H9 (cell line): ENCODE data around the gene PTPRF. TPM values are rescaled to one million over a fixed set of nuclear protein-coding genes. Genes with fewer than 3 reads are reported as not detected.

Experiments used
- DNase-seq: peaks from one replicate; pipeline ENCODE4 v3.0.0-alpha.2; 2017
- H2AFZ ChIP-seq: one replicate; pipeline ENCODE4 v1.6.1; 2013; ENCODE audit warnings: mild to moderate bottlenecking, low read length, control low read depth, moderate library complexity
- H2AK5ac ChIP-seq: 2 replicates; pipeline ENCODE4 v1.6.1; 2013; ENCODE audit warnings: low read length, control low read depth, mixed read lengths; ENCODE audit not compliant: insufficient read length
- H2BK120ac ChIP-seq: one replicate; pipeline ENCODE4 v1.6.1; 2013; ENCODE audit warnings: low read depth, mild to moderate bottlenecking, low read length, control low read depth, inconsistent platforms; ENCODE audit not compliant: poor library complexity, severe bottlenecking
- H2BK12ac ChIP-seq: 2 replicates; pipeline ENCODE4 v1.6.1; 2013; ENCODE audit warnings: low read length, control low read depth, mixed read lengths, low read depth; ENCODE audit not compliant: insufficient read length
- H2BK15ac ChIP-seq: 2 replicates; pipeline ENCODE4 v1.6.1; 2013; ENCODE audit warnings: low read depth, low read length, control low read depth
- H2BK20ac ChIP-seq: one replicate; pipeline ENCODE4 v1.6.1; 2013; ENCODE audit warnings: low read depth, mild to moderate bottlenecking, low read length, control low read depth, inconsistent platforms; ENCODE audit not compliant: poor library complexity, severe bottlenecking
- H2BK5ac ChIP-seq: 2 replicates; pipeline ENCODE4 v1.6.1; 2013; ENCODE audit warnings: low read length, control low read depth, mixed read lengths; ENCODE audit not compliant: insufficient read length
- H3K14ac ChIP-seq: 2 replicates; pipeline ENCODE4 v1.6.1; 2013; ENCODE audit warnings: low read length, control low read depth; ENCODE audit not compliant: insufficient read depth
- H3K18ac ChIP-seq: 2 replicates; pipeline ENCODE4 v1.6.1; 2013; ENCODE audit warnings: low read depth, mild to moderate bottlenecking, mixed read lengths, low read length, control low read depth; ENCODE audit not compliant: insufficient read length
- H3K23ac ChIP-seq: 2 replicates; pipeline ENCODE4 v1.6.1; 2013; ENCODE audit warnings: low read length, control low read depth, mixed read lengths, low read depth; ENCODE audit not compliant: insufficient read length
- H3K23me2 ChIP-seq: 2 replicates; pipeline ENCODE4 v1.6.1; 2013; ENCODE audit warnings: low read depth, mild to moderate bottlenecking, mixed read lengths, low read length, control low read depth; ENCODE audit not compliant: insufficient read length, poor library complexity, severe bottlenecking
- H3K27ac ChIP-seq: 2 replicates; pipeline ENCODE4 v1.5.1; 2013; ENCODE audit warnings: low read length, control low read depth, mixed read lengths, low read depth; ENCODE audit not compliant: insufficient read length
- H3K27me3 ChIP-seq: 2 replicates; pipeline ENCODE4 v1.6.1; 2013; ENCODE audit warnings: low read length, control low read depth, inconsistent platforms; ENCODE audit not compliant: insufficient read depth
- H3K4ac ChIP-seq: 2 replicates; pipeline ENCODE4 v1.6.1; 2013; ENCODE audit warnings: low read depth, mild to moderate bottlenecking, control low read depth, inconsistent platforms, low read length, moderate library complexity
- H3K4me1 ChIP-seq: 2 replicates; pipeline ENCODE4 v1.6.1; 2013; ENCODE audit warnings: low read length, control low read depth, inconsistent platforms; ENCODE audit not compliant: insufficient read depth
- H3K4me2 ChIP-seq: 2 replicates; pipeline ENCODE4 v1.6.1; 2013; ENCODE audit warnings: low read length, control low read depth, mixed read lengths; ENCODE audit not compliant: insufficient read length, insufficient read depth
- H3K56ac ChIP-seq: 2 replicates; pipeline ENCODE4 v1.6.1; 2013; ENCODE audit warnings: low read depth, mild to moderate bottlenecking, mixed read lengths, low read length, control low read depth; ENCODE audit not compliant: insufficient read length
- H3K79me1 ChIP-seq: 2 replicates; pipeline ENCODE4 v1.6.1; 2013; ENCODE audit warnings: low read depth, mild to moderate bottlenecking, moderate library complexity, low read length, control low read depth, inconsistent platforms; ENCODE audit not compliant: insufficient read depth, poor library complexity, severe bottlenecking
- H3K79me2 ChIP-seq: 2 replicates; pipeline ENCODE4 v1.6.1; 2013; ENCODE audit warnings: low read length, control low read depth, inconsistent platforms; ENCODE audit not compliant: insufficient read depth
- H3K9ac ChIP-seq: 2 replicates; pipeline ENCODE4 v1.6.1; 2013; ENCODE audit warnings: low read length, control low read depth, mixed read lengths; ENCODE audit not compliant: insufficient read length; ENCODE audit errors: extremely low read depth
- H3K9me3 ChIP-seq: one replicate; pipeline ENCODE4 v1.6.1; 2013; ENCODE audit warnings: low read depth, low read length, inconsistent platforms; ENCODE audit not compliant: control insufficient read depth
- H3T11ph ChIP-seq: one replicate; pipeline ENCODE4 v1.6.1; 2013; ENCODE audit warnings: mild to moderate bottlenecking, low read length, control low read depth, inconsistent platforms
- H4K20me1 ChIP-seq: one replicate; pipeline ENCODE4 v1.6.1; 2013; ENCODE audit not compliant: control insufficient read depth, insufficient read length, insufficient read depth
- H4K5ac ChIP-seq: 2 replicates; pipeline ENCODE4 v1.6.1; 2013; ENCODE audit warnings: low read depth, mild to moderate bottlenecking, mixed read lengths, low read length, control low read depth; ENCODE audit not compliant: insufficient read length
- H4K8ac ChIP-seq: replicated peaks from 2 replicates; pipeline ENCODE4 v1.6.1; 2013; ENCODE audit warnings: low read length, control low read depth, mixed read lengths, low read depth; ENCODE audit not compliant: insufficient read length
- H4K91ac ChIP-seq: 2 replicates; pipeline ENCODE4 v1.6.1; 2013; ENCODE audit warnings: low read depth, mild to moderate bottlenecking, moderate library complexity, mixed read lengths, low read length, control low read depth; ENCODE audit not compliant: insufficient read length
- H3K27ac Mint-ChIP-seq, 3 experiments: 2 replicates in 2 of 3; 3 replicates in 1 of 3; pipeline ENCODE4 v1.8.0; 2020 to 2021; ENCODE audit warnings: mixed read lengths in 3 of 3, mild to moderate bottlenecking in 1 of 3, moderate library complexity in 1 of 3
- H3K27me3 Mint-ChIP-seq: 2 replicates; pipeline ENCODE4 v1.8.0; 2021; ENCODE audit warnings: low read depth, mild to moderate bottlenecking, moderate library complexity, mixed read lengths
- H3K36me3 Mint-ChIP-seq, 3 experiments: 2 replicates in 2 of 3; 3 replicates in 1 of 3; pipeline ENCODE4 v1.8.0; 2020 to 2021; ENCODE audit warnings: low read depth in 3 of 3, mixed read lengths in 3 of 3; ENCODE audit not compliant: insufficient read depth in 1 of 3
- H3K4me1 Mint-ChIP-seq, 2 experiments: 2 replicates each; pipeline ENCODE4 v1.8.0; 2020; ENCODE audit warnings: mixed read lengths in 2 of 2
- H3K4me3 Mint-ChIP-seq, 2 experiments: 2 replicates in 1 of 2; 3 replicates in 1 of 2; pipeline ENCODE4 v1.8.0; 2020 to 2021; ENCODE audit warnings: mild to moderate bottlenecking in 2 of 2, mixed read lengths in 2 of 2, moderate library complexity in 1 of 2
- H3K9me3 Mint-ChIP-seq, 2 experiments: 2 replicates in 1 of 2; 3 replicates in 1 of 2; pipeline ENCODE4 v1.8.0; 2020; ENCODE audit warnings: mild to moderate bottlenecking in 2 of 2, mixed read lengths in 2 of 2, moderate library complexity in 1 of 2
- WGBS: extraction: QIAGEN DNeasy Blood & Tissue Kit; methylation state at CpG from one replicate; pipeline ENCODE4 v1.1.7; 2013; ENCODE audit warnings: missing lambda C conversion rate, low lambda C conversion rate, mixed read lengths; ENCODE audit not compliant: insufficient read length; ENCODE audit errors: extremely low coverage; 5-methylcytosine and 5-hydroxymethylcytosine counted together
- total RNA-seq: library from RNA; stranded (reverse); gene quantifications from 2 replicates; pipeline ENCODE4 v1.2.1, GENCODE V29; 2021
- TF ChIP-seq, protein P1 (sequence below): fragments of 200-600 bp; sonication (generic); conservative IDR thresholded peaks from 3 replicates; pipeline ENCODE4 v1.8.0; 2021; ENCODE audit warnings: antibody characterized with exemption, mild to moderate bottlenecking

The PTPRF gene
- total RNA-seq, 1 experiment from 2014 or later: 193 TPM

DNA sequence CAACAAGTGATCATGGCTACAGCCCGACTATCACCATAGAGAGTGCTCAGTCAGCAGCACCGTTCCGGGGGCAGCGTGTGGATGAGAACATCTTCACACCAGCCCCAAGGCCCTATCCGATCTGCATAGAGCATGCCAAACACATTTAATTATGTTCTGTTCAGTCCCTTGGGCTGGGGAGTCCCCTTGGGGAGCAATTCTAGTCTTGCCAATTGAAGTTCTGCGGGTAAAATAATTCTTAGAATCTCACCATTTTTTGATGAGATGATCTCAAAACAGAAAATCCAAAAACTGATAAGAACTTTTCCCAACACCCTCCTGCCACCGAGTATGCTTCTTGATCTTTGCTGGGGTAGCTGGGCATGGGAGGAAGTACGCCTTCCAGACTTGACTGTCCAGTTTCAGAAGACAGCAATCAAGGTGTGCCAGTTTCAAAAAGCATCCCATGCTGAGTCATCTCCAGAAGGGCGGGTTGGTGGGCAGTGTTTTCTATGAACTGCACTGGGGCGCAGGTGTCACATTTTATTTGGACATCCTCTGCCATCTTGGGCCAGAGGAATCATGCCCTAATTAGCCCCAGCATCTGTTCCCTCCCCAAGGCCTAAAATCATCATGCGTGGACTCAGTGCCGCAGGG, 20.8 kb upstream of the PTPRF start:
- WGBS: no CpG with 5 or more reads among the region's 12 CpGs
- Histone ChIP-seq H4K5ac (no peak overlapping the region), H3K23me2 (no peaks in the 10 kb centered on the region), H2BK15ac (no peak overlapping the region), H3K27me3 (no peaks in the 10 kb centered on the region), H3K27ac (no peak overlapping the region), H2AK5ac (no peak overlapping the region), H3K4ac (no peak overlapping the region), H3K79me1 (no peaks in the 10 kb centered on the region), H2AFZ (no peak overlapping the region), H3K9ac (no peak overlapping the region), H4K8ac (no peak overlapping the region), H2BK20ac (no peak overlapping the region), H2BK120ac (no peak overlapping the region), H4K91ac (no peak overlapping the region), H3T11ph (no peak overlapping the region), H3K18ac (no peak overlapping the region), H3K23ac (no peak overlapping the region), H3K56ac (no peak overlapping the region), H3K79me2 (no peaks in the 10 kb centered on the region), H4K20me1 (no peaks in the 10 kb centered on the region), H2BK5ac (no peak overlapping the region), H3K4me1 (no peaks in the 10 kb centered on the region; the same call in 1 of the 2 replicates), H3K4me2 (no peak overlapping the region), H3K14ac (no peak overlapping the region), H2BK12ac (no peak overlapping the region), H3K9me3 (no peaks in the 10 kb centered on the region)
- TF ChIP-seq, protein P1, sequence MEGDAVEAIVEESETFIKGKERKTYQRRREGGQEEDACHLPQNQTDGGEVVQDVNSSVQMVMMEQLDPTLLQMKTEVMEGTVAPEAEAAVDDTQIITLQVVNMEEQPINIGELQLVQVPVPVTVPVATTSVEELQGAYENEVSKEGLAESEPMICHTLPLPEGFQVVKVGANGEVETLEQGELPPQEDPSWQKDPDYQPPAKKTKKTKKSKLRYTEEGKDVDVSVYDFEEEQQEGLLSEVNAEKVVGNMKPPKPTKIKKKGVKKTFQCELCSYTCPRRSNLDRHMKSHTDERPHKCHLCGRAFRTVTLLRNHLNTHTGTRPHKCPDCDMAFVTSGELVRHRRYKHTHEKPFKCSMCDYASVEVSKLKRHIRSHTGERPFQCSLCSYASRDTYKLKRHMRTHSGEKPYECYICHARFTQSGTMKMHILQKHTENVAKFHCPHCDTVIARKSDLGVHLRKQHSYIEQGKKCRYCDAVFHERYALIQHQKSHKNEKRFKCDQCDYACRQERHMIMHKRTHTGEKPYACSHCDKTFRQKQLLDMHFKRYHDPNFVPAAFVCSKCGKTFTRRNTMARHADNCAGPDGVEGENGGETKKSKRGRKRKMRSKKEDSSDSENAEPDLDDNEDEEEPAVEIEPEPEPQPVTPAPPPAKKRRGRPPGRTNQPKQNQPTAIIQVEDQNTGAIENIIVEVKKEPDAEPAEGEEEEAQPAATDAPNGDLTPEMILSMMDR: no peak
- no peak overlapping the region; a peak in 2 of 7 replicates for H3K27ac Mint-ChIP-seq
- peaks cover 16 to 17% of the 10 kb centered on the region in 2 experiments for H3K4me1 Mint-ChIP-seq
- H3K36me3 Mint-ChIP-seq: no peaks in the 10 kb centered on the region; a peak in 2 of 7 replicates
- H3K4me3 Mint-ChIP-seq: no peak overlapping the region
- no peak for DNase-seq
- peaks cover 5% of the 10 kb centered on the region for H3K27me3 Mint-ChIP-seq
- H3K9me3 Mint-ChIP-seq: peaks cover 0 to 3% of the 10 kb centered on the region in 2 experiments; a peak in 2 of 5 replicates
